ENCODE data around the gene LEF1. TPM values are rescaled to one million over a fixed set of nuclear protein-coding genes. Genes with fewer than 3 reads are reported as not detected.
A peak's percentile ranks its signal among the peaks of the same experiment; 100 is the strongest.
"Not testable (repeated sequence)": the region's sequence is repeated elsewhere in the genome, so short reads cannot be mapped to it uniquely, and the experiment has no call there.

LEF1 gene
- total RNA-seq, 2 donors from 2014 or later, result 73.4 to 93.4 TPM

GRCh38 chr4:108068442-108068841 is 100.3 kb downstream of the LEF1 start:
- Mint-ChIP-seq H3K9me3 (no peaks in the 10 kb centered on the region), H3K36me3 (ENCODE audit: low read depth) (peaks cover 87% of the 10 kb centered on the region), H3K27ac (no peak overlapping the region), H3K4me3 (no peak overlapping the region), H3K4me1 (peaks cover 25% of the 10 kb centered on the region), H3K27me3 (no peaks in the 10 kb centered on the region)
- ATAC-seq (replicated peaks), result no peak

- Mint-ChIP-seq H3K27ac (peak overlapping the region; percentile 4), H3K9me3 (no peaks in the 10 kb centered on the region), H3K36me3 (ENCODE audit: low read depth) (peaks cover 70% of the 10 kb centered on the region), H3K27me3 (no peaks in the 10 kb centered on the region), H3K4me3 (no peak overlapping the region), H3K4me1 (peaks cover 9% of the 10 kb centered on the region)
- ATAC-seq (replicated peaks), result no peak
These were observed 107.9 kb downstream of the LEF1 start for GRCh38 chr4:108060686-108061321.

GRCh38 chr4:108060164-108060563 is 108.6 kb downstream of the LEF1 start:
- H3K9me3 Mint-ChIP-seq, result no peaks in the 10 kb centered on the region
- no peak for ATAC-seq (replicated peaks)
- no peaks in the 10 kb centered on the region for H3K27me3 Mint-ChIP-seq
- H3K36me3 Mint-ChIP-seq (ENCODE audit: low read depth), result peaks cover 69% of the 10 kb centered on the region
- H3K27ac Mint-ChIP-seq, result peak overlapping the region; percentile 82
- no peak overlapping the region for H3K4me3 Mint-ChIP-seq
- H3K4me1 Mint-ChIP-seq, result peaks cover 9% of the 10 kb centered on the region

GRCh38 chr4:108058685-108059440 is 109.9 kb downstream of the LEF1 start:
- Mint-ChIP-seq H3K27me3 (no peaks in the 10 kb centered on the region), H3K27ac (peak overlapping the region; percentile 82)

GRCh38 chr4:108056418-108056817 is 112.3 kb downstream of the LEF1 start:
- Mint-ChIP-seq H3K36me3 (ENCODE audit: low read depth) (peaks cover 67% of the 10 kb centered on the region), H3K4me3 (no peak overlapping the region), H3K27ac (peak overlapping the region; percentile 26), H3K27me3 (no peaks in the 10 kb centered on the region), H3K4me1 (peaks cover 15% of the 10 kb centered on the region), H3K9me3 (no peaks in the 10 kb centered on the region)
- ATAC-seq (replicated peaks), result no peak

More at GRCh38 chr4:108058685-108059440, 109.9 kb downstream of the LEF1 start:
- no peaks in the 10 kb centered on the region for H3K9me3 Mint-ChIP-seq
- H3K4me1 Mint-ChIP-seq, result no peaks in the 10 kb centered on the region
- H3K4me3 Mint-ChIP-seq, result no peak overlapping the region
- ATAC-seq (replicated peaks), result no peak
- H3K36me3 Mint-ChIP-seq (ENCODE audit: low read depth), result peaks cover 67% of the 10 kb centered on the region

GRCh38 chr4:108055787-108056186 is 112.9 kb downstream of the LEF1 start:
- H3K9me3 Mint-ChIP-seq, result no peaks in the 10 kb centered on the region
- peaks cover 19% of the 10 kb centered on the region for H3K4me1 Mint-ChIP-seq
- no peak for ATAC-seq (replicated peaks)
- no peak overlapping the region for H3K4me3 Mint-ChIP-seq
- peaks cover 62% of the 10 kb centered on the region for H3K36me3 Mint-ChIP-seq (ENCODE audit: low read depth)
- no peaks in the 10 kb centered on the region for H3K27me3 Mint-ChIP-seq
- H3K27ac Mint-ChIP-seq, result peak overlapping the region; percentile 26

- no peaks in the 10 kb centered on the region for H3K27me3 Mint-ChIP-seq
- peaks cover 60% of the 10 kb centered on the region for H3K36me3 Mint-ChIP-seq (ENCODE audit: low read depth)
- no peaks in the 10 kb centered on the region for H3K9me3 Mint-ChIP-seq
- peak overlapping the region; percentile 67 for H3K27ac Mint-ChIP-seq
- ATAC-seq (replicated peaks), result no peak
- H3K4me3 Mint-ChIP-seq, result peak overlapping the region; percentile 25
- H3K4me1 Mint-ChIP-seq, result peaks cover 34% of the 10 kb centered on the region
These were observed 114.6 kb downstream of the LEF1 start for GRCh38 chr4:108054025-108054638.

GRCh38 chr4:108053251-108053711 is 115.5 kb downstream of the LEF1 start:
- Mint-ChIP-seq H3K27me3 (no peaks in the 10 kb centered on the region), H3K9me3 (no peaks in the 10 kb centered on the region), H3K36me3 (ENCODE audit: low read depth) (peaks cover 61% of the 10 kb centered on the region), H3K4me1 (peaks cover 40% of the 10 kb centered on the region), H3K4me3 (peak overlapping the region; percentile 25), H3K27ac (peak overlapping the region; percentile 67)
- peak; percentile 34 for ATAC-seq (replicated peaks)

- ATAC-seq (replicated peaks), result no peak
- Mint-ChIP-seq H3K4me3 (peak overlapping the region; percentile 25), H3K4me1 (peaks cover 40% of the 10 kb centered on the region), H3K9me3 (no peaks in the 10 kb centered on the region), H3K27ac (peak overlapping the region; percentile 67), H3K36me3 (ENCODE audit: low read depth) (peaks cover 66% of the 10 kb centered on the region), H3K27me3 (no peaks in the 10 kb centered on the region)
These were observed 116.1 kb downstream of the LEF1 start for GRCh38 chr4:108052558-108053120.

- H3K9me3 Mint-ChIP-seq, result no peaks in the 10 kb centered on the region
- no peak for ATAC-seq (replicated peaks)
- H3K27ac Mint-ChIP-seq, result peak overlapping the region; percentile 91
- H3K36me3 Mint-ChIP-seq (ENCODE audit: low read depth), result peaks cover 72% of the 10 kb centered on the region
- H3K4me1 Mint-ChIP-seq, result peaks cover 40% of the 10 kb centered on the region
- H3K27me3 Mint-ChIP-seq, result no peaks in the 10 kb centered on the region
- peak overlapping the region; percentile 80 for H3K4me3 Mint-ChIP-seq
These were observed 117.4 kb downstream of the LEF1 start for GRCh38 chr4:108051343-108051742.

- peaks cover 40% of the 10 kb centered on the region for H3K4me1 Mint-ChIP-seq
- not testable (repeated sequence) for H3K9me3 Mint-ChIP-seq, H3K27me3 Mint-ChIP-seq
- ATAC-seq (replicated peaks), result peak; percentile 56
- peak overlapping the region; percentile 91 for H3K27ac Mint-ChIP-seq
- peak overlapping the region; percentile 80 for H3K4me3 Mint-ChIP-seq
- peaks cover 79% of the 10 kb centered on the region for H3K36me3 Mint-ChIP-seq (ENCODE audit: low read depth)
These were observed 118.3 kb downstream of the LEF1 start for GRCh38 chr4:108050166-108051111.

- Mint-ChIP-seq H3K36me3 (ENCODE audit: low read depth) (peaks cover 73% of the 10 kb centered on the region), H3K4me1 (peaks cover 44% of the 10 kb centered on the region)
These were observed 119.3 kb downstream of the LEF1 start for GRCh38 chr4:108049406-108049805.

GRCh38 chr4:108048997-108049396 is 119.7 kb downstream of the LEF1 start:
- peaks cover 69% of the 10 kb centered on the region for H3K36me3 Mint-ChIP-seq (ENCODE audit: low read depth)
- no peaks in the 10 kb centered on the region for H3K27me3 Mint-ChIP-seq
- peaks cover 44% of the 10 kb centered on the region for H3K4me1 Mint-ChIP-seq
- ATAC-seq (replicated peaks), result no peak
- H3K4me3 Mint-ChIP-seq, result peak overlapping the region; percentile 80
- no peaks in the 10 kb centered on the region for H3K9me3 Mint-ChIP-seq
- H3K27ac Mint-ChIP-seq, result peak overlapping the region; percentile 91

More at GRCh38 chr4:108049406-108049805, 119.3 kb downstream of the LEF1 start:
- Mint-ChIP-seq H3K9me3 (no peaks in the 10 kb centered on the region), H3K4me3 (peak overlapping the region; percentile 80), H3K27me3 (no peaks in the 10 kb centered on the region), H3K27ac (peak overlapping the region; percentile 91)
- ATAC-seq (replicated peaks), result peak; percentile 51

Measured in activated T-helper 17 cell treated with anti-CD3 and anti-CD28 coated beads, Interleukin-2, amount 50 U/mL, for 72 hours (primary cell).